ENCODE measurements around the gene DDX24.

Gene DDX24

DNA sequence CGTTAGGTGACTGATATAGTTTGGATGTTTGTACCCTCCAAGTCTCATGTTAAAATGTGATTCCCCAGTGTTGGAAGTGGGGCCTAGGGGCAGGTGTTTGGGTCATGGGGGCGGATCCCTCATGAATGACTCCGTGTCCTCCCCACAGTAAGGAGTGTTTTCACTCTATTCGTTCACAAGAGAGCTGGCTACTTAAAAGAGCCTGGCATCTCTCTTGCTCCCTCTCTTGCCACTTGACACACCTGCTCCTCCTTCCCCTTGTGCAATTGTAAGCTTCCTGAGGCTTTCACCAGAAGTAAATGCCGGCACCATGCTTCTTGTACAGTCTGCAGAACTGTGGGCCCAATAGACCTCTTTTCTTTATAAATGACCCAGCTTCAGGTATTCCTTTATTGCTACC, 45.8 kb upstream of the DDX24 start:
- no peak for DNase-seq (ENCODE audit: low read depth)
- H3K4me3 ChIP-seq (ENCODE audit: low read depth, low read length) = no peak overlapping the region
- TF ChIP-seq, protein P1, sequence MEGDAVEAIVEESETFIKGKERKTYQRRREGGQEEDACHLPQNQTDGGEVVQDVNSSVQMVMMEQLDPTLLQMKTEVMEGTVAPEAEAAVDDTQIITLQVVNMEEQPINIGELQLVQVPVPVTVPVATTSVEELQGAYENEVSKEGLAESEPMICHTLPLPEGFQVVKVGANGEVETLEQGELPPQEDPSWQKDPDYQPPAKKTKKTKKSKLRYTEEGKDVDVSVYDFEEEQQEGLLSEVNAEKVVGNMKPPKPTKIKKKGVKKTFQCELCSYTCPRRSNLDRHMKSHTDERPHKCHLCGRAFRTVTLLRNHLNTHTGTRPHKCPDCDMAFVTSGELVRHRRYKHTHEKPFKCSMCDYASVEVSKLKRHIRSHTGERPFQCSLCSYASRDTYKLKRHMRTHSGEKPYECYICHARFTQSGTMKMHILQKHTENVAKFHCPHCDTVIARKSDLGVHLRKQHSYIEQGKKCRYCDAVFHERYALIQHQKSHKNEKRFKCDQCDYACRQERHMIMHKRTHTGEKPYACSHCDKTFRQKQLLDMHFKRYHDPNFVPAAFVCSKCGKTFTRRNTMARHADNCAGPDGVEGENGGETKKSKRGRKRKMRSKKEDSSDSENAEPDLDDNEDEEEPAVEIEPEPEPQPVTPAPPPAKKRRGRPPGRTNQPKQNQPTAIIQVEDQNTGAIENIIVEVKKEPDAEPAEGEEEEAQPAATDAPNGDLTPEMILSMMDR (IDR thresholded peaks at IDR 0.05; ENCODE audit: control insufficient read depth, extremely low read depth, insufficient read depth) = no peak

DNA sequence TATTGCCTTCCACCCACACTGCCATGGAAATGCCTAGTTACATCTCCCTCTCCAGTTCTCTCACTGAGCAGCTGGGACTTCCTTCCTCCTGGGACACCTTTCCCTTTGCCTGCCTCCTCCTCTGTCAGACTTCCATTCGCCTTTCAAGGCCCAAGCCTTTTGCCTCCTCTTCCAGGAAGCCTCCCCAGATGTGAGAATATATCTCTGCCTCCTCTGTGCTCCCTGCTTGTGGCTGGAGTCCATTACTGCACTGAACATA, 45.3 kb upstream of the DDX24 start:
- H3K4me3 ChIP-seq (ENCODE audit: low read depth, low read length) = no peak overlapping the region
- no peak for DNase-seq (ENCODE audit: low read depth)
- TF ChIP-seq, protein P1 (IDR thresholded peaks at IDR 0.05; ENCODE audit: control insufficient read depth, extremely low read depth, insufficient read depth) = no peak

DNA sequence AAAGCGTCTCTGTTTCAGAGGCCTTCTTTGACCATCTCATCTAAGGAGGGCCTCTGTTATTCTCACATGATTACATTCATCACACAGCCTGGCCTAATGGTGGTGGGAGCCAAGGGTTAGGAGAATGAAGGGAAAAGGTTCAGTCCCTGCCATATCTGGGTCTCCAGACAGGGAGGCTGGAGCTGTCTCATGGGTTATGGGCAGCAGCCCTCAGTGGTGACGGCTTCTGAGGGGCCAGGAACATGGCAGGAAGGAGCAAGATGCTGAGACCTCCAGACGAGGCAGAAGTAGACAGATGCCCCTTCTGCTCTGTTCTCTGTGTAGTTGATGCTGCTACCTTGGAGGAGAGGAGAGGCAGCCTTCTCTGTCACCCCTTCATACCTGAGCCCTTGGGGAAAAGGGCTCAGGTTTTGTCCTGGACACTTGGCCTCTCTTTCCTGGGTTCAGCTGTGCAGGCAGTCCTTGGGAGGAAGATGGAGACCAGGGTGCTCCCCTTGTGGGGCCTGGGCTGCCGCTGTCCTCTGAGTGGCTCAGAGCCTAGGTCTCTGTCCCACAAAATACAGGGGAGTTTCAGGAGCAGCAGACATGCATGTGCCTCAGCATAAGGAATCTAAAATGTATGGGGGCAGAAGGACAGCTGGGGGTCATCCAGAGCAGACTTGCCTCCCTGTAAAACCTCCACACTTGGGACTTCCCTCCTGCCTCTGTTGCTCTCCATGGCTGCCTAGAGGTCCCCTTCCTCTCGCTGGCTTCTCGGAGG, 44.8 kb upstream of the DDX24 start:
- DNase-seq (ENCODE audit: low read depth) = no peak
- TF ChIP-seq, protein P1 (IDR thresholded peaks at IDR 0.05; ENCODE audit: control insufficient read depth, extremely low read depth, insufficient read depth) = no peak

DNA sequence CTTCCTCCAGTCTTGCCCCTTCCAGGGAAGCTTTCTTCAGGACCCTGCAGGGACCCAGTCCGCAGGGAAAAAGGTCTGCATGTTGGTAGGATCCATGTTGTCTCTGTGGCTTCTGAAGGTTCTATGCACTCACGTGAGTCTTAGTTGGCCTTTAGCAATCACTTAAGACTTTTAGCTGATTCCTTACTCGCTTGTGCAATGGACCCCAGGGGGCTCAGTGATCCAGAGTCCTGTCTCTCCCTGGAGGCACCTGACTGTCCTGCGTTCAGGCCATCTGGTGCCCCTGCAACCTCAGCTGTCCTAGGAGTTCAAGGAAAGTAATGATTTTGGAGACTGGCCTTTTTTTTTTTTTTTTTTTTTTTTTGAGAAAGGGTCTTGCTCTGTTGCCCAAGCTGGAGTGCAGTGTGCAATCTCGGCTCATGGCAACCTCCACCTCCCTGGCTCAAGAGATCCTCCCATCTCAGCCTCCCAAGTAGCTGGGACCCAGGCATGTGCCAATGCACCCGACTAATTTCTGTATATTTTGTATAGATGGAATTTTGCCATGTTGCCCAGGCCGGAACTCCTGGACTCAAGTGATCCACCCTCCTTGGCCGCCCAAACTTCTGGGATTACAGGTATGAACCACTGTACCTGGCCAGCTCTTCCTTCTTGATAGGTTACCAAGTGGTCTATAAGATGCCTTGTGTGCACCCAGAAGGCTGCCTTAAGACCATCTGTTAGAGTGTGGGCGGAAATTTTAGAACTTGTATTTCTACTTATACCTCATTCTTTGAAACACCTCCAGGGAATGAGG, 43.8 kb upstream of the DDX24 start:
- TF ChIP-seq, protein P1 (IDR thresholded peaks at IDR 0.05; ENCODE audit: control insufficient read depth, extremely low read depth, insufficient read depth) = no peak
- DNase-seq (ENCODE audit: low read depth) = no peak
- H3K4me3 ChIP-seq (ENCODE audit: low read depth, low read length) = no peak overlapping the region

More for the DNA sequence above, 44.8 kb upstream of the DDX24 start:
- H3K4me3 ChIP-seq (ENCODE audit: low read depth, low read length) = no peak overlapping the region

DNA sequence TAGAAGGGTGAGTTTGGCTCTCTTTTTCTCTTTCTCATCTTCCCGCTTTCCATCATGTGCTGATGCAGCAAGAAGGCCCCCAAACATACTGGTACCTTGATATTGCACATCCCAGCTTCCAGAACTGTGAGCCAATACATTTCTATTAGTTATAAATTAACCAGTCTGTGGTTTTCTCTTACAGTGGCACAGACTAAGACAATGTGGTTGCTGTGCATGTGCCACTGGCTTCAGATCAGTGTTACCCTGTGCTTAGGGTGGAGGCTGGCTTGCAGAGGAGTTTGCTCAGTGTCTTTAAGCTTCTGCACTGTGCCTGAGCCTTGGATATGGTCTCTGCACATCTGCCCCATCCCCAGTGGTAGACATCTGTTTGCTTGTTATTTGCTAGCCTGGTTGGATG, 42.9 kb upstream of the DDX24 start:
- H3K4me3 ChIP-seq (ENCODE audit: low read depth, low read length) = no peak overlapping the region
- DNase-seq (ENCODE audit: low read depth) = no peak
- TF ChIP-seq, protein P1 (IDR thresholded peaks at IDR 0.05; ENCODE audit: control insufficient read depth, extremely low read depth, insufficient read depth) = no peak

DNA sequence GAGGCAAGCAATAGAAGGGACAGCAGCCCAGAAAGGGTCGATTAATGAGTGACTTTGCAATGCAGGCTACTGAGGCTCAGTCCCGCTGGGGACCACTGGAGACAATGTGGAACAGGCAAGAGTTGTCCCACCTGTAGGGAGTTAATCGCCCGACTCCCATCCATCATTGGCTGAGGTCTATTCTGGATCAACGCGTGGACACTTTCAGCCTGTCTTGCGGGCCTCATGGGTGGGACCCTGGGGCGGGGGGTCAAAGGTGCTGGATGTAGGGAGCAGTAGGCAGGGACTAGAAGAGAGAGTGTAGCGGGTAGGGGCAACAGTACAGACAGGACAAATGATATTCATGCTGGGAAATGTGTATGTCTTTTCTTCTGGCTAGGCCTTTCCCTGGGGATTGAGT, 42.3 kb upstream of the DDX24 start:
- no peak for DNase-seq (ENCODE audit: low read depth)
- no peak overlapping the region for H3K4me3 ChIP-seq (ENCODE audit: low read depth, low read length)
- TF ChIP-seq, protein P1 (IDR thresholded peaks at IDR 0.05; ENCODE audit: control insufficient read depth, extremely low read depth, insufficient read depth) = no peak

All from LNCaP clone FGC (cell line).